CD4-positive, alpha-beta T cell treated with Interleukin-2 at 100 ng/mL for 4 hours (primary cell): ENCODE measurements around the gene ISOC2.
A peak's percentile ranks its signal among the peaks of the same experiment; 100 is the strongest.
"Not testable (repeated sequence)": the region's sequence is repeated elsewhere in the genome, so short reads cannot be mapped to it uniquely, and the experiment has no call there.

ENCODE experiments used
- DNase-seq: peaks from one replicate; pipeline ENCODE4 v3.0.0-alpha.2; 2020; ENCODE audit warnings: low spot score

Gene ISOC2, protein sequence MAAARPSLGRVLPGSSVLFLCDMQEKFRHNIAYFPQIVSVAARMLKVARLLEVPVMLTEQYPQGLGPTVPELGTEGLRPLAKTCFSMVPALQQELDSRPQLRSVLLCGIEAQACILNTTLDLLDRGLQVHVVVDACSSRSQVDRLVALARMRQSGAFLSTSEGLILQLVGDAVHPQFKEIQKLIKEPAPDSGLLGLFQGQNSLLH

DNA sequence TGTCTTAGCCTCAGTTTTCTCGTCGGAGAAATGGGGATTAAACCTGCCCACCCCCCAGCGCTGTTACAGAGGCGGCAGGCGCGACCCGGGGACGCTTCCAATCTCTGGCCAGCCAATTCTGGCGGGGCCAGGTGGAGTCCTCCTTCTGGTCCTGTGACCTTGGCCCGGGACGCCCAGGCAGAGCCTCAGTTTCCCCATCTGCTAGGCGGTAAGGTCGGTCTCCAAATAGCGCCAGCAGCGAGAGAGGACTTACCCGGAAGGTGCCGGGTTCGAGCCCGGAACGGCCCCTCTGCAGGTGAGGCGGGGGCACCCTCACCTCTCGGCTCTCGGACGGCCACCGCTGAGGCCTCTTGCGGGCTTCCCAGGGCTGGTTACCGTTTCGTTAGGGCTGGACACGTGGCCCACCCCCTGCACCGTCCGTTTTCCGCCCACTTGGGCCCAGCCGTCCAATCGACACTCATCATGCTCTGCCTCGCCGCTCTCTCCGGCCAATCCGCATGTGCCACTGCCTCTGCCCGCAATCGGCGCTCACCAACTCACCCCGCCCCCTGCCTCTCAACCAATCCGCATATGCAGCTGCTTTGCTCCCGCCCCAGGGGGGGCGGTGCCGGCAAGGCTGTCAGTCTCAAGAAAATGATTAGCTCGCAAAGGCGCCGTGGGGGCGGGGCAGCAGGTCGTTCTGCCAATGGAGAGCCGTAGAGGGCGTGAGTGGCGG is at the start of gene ISOC2:
Gene ISOC2 (minus strand): TSS at position 384 of the 715 bp plus-strand sequence. CDS start 5,156 bp downstream, outside the sequence.
- peak; percentile 100 for DNase-seq

DNA sequence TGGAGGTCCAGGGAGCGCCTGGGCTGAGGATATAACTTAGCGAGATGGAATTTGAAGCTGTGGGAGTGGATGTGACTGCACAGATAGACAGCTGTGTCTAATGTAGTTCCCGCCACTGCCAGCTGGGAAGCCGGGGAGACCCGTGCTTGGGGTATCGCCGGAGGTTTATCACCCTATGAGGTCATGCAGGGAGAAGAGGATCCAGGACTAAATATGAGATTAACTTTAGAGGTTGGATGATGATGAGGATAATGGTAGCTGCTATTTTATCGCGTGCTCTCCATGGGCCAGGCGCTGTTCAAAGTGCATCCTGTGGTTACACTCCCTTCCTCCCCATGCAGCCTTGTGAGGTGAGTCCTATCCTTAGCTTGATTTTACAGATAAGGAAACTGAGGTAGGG is 46.7 kb upstream of the ISOC2 start:
- DNase-seq, result no peak

GRCh38 chr19:55504981-55505380 is 43.5 kb upstream of the ISOC2 start:
- DNase-seq, result no peak

DNA sequence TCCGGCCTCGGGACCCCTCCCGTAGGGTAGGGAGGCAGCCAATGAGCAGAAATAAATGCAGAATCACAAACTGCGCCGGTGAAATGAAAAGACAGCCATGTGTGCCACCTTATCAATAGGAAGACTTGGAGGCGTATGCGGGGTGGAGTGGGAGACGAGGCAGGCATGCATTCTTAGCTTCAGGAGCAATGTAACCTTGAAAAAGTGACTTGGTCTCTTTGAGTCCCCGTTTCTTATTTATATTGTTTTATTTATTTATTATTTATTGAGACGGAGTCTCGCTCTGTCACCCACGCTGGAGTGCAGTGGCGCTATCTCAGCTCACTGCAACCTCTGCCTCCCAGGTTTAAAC is 42.8 kb upstream of the ISOC2 start:
- no peak for DNase-seq

- peak; percentile 91 for DNase-seq
Observed at GRCh38 chr19:55503502-55504251, 42.2 kb upstream of the ISOC2 start.

DNA sequence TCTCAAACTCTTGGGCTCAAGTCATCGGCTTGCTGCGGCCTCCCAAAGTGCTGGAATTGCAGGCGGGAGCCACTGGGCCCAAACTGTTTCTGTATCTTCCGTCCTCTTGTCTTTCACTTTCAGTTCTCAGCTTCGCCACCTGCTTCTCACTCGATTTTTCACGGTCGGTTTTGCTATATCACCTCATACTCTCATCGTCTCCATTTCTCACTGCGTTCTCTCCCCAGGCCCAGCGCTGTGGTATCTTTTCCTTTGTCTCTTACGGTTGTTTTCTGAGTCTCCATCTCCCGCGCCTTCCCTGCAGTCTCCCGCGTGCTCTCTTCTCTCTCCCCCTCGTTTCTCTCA is 41.7 kb upstream of the ISOC2 start:
- DNase-seq, result no peak

DNA sequence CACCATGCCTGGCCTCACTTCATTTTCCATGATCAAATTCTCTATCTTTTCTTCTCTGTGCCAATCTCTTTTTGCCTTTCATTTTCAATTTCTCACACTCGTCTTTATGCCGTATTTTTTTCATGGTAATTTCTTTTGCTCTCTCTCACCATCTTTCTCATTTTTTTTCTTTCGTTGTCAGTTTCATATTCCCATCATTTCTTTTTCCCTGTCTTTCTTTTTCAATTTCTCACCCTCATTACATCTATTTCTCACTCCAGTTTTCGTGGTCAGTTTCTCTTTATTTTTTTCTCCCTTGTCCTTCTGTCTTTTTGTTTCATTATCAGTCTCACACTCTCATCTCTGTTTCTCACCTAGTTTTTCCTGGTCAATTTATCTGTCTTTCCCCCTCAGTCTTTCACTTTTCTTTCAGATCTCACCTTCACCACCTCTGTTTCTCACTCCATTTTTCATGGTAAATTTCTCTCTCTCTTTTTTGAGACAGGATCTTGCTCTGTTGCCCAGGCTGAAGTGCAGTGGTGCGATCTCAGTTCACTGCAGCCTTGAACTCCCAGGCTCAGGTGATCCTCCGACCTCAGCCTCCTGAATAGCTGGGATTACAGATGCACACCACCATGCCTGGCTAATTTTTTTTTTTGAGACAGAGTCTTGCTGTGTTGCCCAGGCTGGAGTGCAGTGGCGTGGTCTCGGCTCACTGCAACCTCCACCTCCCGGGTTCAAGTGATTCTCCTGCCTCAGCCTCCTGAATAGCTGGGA is 40.9 kb upstream of the ISOC2 start:
- no peak for DNase-seq

DNA sequence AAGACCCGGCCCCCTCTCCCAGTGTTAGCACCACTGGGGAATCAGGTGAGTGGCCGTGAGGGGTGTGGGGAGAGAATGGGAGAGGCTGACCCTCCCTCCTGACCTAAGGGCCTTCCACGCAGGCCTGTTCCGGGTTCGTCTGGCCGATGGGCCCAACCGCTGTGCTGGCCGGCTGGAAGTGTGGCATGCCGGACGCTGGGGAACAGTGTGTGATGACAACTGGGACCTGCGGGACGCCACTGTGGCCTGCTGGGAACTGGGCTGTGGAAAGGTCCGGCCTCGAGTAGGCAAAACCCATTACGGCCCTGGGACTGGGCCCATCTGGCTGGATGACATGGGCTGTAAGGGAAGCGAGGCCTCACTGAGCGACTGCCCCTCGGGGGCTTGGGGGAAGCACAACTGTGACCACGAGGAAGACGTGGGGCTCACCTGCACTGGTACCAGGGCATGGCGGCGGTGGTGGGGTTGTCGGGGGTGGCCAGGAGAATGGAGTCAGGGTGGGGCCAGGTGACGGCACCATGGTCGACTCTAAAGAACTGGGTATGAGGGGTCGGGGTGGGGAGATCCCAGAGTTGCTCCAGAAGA is 39.0 kb upstream of the ISOC2 start:
- no peak for DNase-seq

DNA sequence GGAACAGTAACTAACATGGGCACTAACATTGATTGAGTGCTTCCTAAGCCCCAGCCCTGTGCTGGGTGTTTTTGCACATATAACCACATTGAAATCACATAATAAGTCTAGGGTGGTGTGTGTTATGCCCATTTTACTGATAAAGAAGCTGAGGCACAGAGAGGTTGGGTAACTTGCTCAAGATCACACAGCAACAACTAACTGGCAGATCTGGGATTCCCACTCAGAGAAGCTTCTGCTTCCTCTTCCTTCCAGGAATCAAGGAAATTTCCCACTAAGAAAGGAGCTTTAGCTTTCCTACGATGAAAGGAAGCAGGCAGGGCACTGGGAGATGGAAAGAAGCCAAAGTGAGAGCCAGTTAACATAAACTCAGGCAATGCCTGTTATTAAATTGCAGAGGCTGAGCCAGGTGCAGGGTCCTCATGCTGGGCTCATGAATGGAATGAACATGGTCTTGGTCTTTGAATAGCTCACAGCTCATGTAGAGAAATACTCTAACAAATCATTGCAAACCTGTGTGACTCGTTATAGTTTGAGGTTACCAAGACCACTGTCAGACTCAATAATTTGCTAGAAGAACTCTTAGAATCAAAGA is 36.9 kb upstream of the ISOC2 start:
- DNase-seq, result no peak

GRCh38 chr19:55497763-55498162 is 36.3 kb upstream of the ISOC2 start:
- DNase-seq, result no peak

- DNase-seq, result not testable (repeated sequence)
Observed at GRCh38 chr19:55496820-55497219, 35.4 kb upstream of the ISOC2 start.

GRCh38 chr19:55495646-55496349 is 34.4 kb upstream of the ISOC2 start:
- no peak for DNase-seq

DNA sequence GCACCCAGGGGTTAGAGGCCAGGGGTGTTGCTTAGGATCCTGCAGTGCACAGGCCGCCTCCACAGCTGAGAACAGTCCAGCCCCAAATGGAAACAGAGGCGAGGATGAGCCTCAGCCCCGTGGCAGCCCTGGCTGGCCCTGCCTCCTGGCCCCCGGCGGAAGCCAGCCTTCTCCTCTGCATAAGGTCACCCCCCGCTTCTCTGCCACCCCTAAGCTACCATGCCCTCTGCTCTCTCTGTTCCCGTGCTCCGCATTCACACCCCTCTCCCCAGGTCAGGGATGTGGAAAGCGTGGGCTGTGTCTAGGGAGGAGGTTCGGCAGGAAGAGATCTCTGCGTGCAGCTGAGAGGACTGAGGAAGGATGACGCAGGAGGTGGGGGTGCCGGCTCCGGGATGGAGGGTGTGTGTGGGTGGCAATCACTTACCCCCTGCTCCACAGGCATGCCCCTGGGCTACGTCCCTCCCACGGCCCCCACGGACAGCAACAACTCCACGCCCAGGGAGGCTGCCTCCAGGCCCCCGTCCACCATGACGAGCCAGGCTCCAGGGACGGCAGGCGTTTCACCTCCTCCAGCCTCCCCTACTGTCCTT is 32.8 kb upstream of the ISOC2 start:
- DNase-seq, result no peak

DNA sequence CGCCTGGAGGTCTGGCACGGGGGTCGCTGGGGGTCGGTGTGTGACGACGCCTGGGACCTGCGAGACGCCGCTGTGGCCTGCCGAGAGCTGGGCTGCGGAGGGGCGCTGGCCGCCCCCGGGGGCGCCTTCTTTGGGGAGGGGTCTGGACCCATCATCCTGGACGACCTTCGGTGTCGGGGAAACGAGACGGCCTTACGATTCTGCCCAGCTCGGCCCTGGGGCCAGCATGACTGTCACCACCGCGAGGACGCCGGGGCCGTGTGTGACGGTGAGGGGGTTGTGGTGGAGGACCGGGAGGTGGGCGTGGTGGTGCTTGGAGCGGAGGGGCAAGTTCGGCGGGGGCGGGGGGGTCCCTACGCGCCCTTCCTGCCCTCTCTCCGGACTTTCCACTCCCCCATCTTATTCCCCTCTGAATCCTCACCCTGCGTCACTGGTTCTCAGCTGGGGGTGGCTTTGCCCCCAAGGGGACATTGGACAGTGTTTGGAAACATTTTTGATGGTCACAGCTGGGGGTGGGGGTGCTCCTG is 32.3 kb upstream of the ISOC2 start:
- DNase-seq, result no peak

DNA sequence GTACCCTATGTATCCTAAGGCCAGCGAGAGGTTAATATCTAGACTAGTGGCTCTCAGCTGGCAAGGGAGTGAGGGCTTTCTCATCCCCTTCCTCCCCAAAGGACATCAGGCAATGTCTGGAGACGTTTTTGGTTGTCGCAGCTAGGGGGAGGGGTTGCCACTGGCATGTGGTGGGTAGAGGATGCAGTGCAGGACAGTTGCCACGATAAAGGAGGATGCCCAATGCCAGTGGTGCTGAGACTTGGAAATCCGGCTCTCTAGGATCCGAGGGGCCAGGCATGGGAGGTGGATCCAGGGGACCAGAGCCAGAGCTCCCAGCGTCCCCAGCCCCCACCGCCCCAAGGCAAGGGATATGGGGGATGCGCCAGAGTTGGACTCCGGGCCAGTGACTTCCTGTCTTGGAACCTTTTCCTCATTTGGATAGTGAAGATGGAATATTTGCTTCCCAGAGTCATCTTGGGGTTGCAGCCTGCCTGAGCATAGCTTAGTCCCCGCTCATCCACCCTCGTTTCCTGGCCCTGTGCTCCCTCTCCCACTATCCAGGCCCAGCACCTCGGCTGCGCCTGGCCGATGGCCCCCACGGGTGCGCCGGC is 31.7 kb upstream of the ISOC2 start:
- DNase-seq, result no peak

DNA sequence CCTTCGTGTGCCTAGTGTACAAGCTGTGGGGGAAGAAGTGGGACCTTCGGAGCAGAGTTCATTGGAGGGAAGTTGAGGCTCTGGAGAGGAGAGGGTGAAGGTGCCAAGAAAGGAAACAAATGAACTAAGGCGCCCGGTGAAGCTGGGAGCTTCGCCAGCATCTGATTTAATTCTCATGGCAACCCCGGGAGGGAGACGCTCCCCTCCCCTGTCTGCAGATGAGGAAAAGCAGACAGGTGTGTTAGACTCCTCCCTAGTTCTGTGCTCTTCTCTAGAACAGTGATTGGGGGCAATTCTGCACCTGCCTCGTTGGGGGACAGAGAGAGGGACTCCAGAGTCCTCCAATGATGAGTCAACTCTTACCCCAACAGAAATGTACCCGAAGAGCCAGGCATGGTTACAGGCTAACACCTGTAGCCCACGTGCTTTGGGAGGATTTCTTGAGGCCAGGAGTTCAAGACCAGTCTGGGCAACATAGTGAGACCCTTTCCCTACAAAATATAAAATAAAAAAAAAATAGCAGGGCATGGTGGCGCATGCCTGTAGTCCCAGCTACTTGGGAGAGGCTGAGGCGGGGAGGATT is 31.0 kb upstream of the ISOC2 start:
- DNase-seq, result no peak

- no peak for DNase-seq
Observed at GRCh38 chr19:55491546-55492360, 30.3 kb upstream of the ISOC2 start.

- no peak for DNase-seq
Observed at GRCh38 chr19:55490478-55491432, 29.3 kb upstream of the ISOC2 start.
